OCI-LY1 (cell line): ENCODE results near the gene ADM2.

Experiments used
- CTCF ChIP-seq: fragments of 200-600 bp; sonication (generic), shearing (Covaris generic); IDR thresholded peaks from 2 replicates; pipeline ENCODE4 v1.5.1; 2017; ENCODE audit warnings: mild to moderate bottlenecking, antibody characterized with exemption, low read length, moderate library complexity, mixed read lengths
- EZH2 ChIP-seq: fragments of 200-600 bp; sonication (generic), shearing (Covaris generic); IDR thresholded peaks from 2 replicates; pipeline ENCODE4 v1.8.0; 2017; ENCODE audit warnings: borderline replicate concordance, mixed run types, mild to moderate bottlenecking, antibody characterized with exemption, low read length, moderate library complexity, mixed read lengths

- TF ChIP-seq EZH2 (no peak), CTCF (no peak)
Observed at GRCh38 chr22:50460938-50461337, 20.4 kb upstream of the ADM2 start.
